ENCODE data around the gene MEI4.
"Not testable (repeated sequence)": the region's sequence is repeated elsewhere in the genome, so short reads cannot be mapped to it uniquely, and the experiment has no call there.

Gene MEI4

DNA sequence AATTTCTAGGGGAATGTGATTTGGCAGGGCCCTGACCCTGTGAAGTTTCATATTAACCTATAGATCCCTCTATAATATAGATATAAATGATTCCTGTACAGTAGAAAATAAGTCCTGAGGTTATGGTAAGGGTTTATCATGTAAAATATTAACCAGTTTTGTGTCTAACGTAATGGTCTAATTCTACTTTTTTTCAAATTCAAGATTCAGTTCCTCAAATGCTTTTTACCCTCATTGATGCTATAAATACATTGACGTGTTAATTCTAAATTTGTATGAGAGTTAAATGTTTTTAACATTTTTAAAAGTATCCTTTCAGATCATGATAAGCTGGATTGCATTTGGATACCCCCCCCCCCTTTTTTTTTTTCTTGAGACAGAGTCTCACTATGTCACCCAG is 169.4 kb downstream of the MEI4 start:
- DNase-seq: no peak

DNA sequence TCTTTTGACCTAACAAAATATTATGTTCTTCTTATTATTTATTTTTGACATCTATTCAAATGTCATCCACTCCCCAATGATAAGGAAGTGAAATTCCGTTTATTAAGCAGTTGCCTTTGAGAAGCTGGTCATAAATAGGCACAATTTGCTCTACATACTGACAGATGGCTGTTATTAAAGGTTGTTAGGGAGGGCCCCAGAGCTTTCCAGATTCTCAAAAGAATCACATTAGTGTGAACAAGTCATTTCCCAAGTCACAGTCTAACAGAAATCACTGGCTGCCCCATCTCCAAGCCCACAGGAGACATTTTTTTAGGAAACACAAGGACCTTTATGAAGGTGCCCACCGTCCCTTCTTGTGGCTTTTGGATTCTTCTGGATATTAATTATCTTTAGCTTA is 172.4 kb downstream of the MEI4 start:
- DNase-seq: no peak

DNA sequence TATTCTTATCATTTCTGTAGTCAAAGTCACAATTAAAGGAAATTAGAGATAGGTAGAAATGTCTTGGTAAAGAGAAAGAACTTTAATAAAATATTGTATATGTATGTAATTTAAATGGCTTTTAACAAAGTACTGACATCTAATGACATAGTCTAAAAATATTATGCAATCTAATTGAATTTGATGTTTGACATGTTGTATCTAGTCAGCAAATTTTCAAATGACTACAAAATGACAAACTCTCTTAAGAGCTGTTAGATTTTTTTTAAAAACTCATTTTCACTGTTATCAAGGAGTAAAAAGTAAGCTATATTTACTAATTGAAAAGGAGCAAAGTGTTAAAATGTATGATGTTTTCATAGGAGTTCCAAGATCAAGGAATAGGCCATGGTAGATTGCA is 176.9 kb downstream of the MEI4 start:
- no peak for DNase-seq

DNA sequence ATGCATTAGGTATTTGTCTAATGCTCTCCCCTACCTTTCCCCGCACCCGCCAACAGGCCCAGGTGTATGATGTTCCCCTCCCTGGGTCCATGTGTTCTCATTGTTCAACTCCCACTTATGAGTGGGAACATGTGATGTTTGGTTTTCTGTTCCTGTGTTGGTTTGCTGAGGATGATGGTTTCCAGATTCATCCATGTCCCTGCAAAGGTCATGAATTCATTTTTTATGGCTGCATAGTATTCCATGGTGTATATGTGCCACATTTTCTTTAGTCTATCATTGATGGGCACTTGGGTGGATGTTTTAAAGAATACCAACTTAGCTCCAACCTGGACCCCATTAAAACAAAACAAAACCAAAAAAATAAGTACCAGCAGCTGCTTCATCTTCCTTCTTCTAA is 180.9 kb downstream of the MEI4 start:
- DNase-seq: not testable (repeated sequence)

DNA sequence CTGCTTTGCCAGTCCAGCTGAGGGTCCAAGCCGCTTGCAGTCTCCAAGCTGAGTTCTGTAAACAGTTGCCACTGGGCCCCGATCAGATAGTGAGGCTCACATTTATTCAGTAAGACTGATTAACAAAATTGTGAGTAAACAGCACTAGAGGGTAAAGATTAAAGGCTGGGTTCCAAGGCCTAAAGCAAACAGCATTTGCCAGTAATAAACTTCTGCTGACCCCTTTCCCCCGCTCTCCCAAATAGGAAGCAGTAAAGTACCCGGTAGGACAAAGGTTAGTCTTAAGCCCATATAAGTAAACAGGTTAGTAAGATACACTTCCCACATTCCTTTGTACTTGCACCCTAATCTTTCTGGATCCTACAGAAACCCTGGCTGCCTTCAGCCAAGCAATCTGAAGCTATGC is 181.8 kb downstream of the MEI4 start:
- DNase-seq: no peak

DNA sequence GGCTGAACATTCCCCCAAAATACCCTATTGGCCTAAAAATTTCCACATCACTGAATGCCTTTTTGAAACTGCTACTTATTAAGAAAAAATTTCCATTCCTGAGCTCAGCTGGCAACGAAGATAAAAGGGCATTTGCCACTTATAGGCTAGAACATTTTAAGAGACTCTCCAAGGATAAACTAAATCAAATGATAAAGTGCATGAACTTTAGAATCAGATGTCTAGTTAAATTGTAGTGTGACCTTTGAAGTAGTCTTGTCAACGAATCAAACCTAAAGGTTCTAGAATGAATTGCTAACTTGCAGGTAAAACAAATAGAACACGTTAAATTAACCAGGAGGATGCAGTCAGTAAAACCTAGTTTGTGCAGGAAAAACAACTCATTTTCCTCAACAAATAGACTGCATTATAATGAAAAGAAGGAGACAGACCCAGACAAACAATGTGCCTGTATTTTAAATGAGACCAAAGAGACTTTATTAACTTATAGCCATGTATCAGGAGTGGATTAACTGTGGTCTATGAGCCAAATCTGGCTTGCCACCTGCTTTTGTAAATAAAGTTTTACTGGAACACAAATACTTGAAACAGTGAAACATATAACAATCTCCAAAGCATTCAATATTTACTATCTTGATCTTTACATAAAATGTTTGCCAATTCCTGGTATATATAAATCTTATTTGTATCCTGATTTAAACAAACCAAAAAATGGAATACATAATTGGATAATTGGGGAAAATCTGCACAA is 184.4 kb downstream of the MEI4 start:
- no peak for DNase-seq

DNA sequence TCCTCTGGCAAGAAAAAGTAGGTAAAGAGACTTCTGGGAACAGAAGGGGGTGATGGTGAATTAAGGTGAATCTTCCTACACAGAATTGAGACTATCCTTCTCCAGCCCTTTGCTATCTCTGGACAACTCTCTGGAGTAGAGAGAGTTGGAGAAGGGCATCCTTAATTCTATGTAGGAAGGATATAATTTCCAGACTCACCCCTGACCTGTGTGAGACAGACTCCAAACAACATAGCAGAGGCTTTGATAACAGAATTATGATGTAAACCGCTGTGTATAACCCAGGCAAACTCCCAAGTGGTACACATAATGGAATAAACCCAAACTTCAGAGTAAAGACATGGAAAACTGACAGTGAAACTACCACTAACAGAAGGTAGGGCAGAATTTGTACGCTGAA is 186.5 kb downstream of the MEI4 start:
- DNase-seq: no peak

DNA sequence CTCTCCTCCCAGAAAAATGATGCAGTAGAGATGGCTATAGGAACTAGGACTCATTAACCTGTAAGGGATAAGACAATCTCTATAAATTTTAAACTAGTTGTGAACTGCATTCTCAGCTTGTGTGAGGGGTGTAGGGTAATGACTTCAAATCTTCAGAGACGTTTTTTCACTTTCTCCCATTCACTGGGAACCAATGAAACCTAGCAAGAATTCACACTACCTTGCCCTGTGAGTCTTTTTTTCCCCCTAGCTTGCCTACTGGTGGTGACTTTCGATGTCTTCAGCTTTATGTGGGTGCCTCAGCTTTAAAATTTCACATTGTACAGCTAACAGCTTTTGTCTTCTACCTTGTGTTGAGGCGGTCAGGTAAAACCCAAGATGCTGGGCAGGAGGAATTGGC is 192.0 kb downstream of the MEI4 start:
- no peak for DNase-seq

DNA sequence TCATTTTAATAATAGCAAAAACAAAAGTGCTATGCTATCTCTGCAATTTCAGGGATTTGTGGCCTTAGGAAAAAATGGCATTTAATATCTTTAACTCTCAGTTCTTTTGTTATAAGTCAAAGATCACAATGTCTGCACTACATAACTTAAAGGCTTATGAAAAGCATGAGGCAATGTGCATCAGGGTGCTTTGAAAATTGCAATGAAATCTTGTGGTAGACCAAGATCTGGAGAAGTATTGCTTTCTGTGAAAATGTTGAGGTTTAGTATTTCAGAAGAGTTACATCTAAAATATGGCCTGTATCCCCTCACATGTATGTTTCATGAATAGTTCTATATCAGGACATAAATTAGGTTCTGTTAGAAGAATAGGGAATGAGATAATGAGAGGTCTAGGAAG is 200.6 kb downstream of the MEI4 start:
- no peak for DNase-seq

DNA sequence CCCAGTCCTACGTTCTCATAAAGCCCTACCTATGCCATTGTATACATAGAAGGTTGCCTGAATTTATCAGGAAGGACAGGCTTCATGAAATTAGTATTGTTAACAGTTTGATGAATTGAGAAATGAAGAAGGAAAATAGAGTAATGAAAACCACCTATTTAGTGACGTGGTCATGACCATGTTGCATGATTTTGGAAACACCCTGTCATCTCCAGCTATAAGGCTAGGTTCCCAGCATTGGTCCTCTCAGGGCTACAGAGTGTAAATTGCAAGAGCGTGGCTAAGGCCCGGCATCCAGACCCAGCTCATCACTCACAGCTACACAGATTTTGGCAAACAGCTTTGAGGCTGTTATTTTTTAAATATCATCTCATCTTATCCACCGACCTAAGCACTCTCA is 203.6 kb downstream of the MEI4 start:
- no peak for DNase-seq

DNA sequence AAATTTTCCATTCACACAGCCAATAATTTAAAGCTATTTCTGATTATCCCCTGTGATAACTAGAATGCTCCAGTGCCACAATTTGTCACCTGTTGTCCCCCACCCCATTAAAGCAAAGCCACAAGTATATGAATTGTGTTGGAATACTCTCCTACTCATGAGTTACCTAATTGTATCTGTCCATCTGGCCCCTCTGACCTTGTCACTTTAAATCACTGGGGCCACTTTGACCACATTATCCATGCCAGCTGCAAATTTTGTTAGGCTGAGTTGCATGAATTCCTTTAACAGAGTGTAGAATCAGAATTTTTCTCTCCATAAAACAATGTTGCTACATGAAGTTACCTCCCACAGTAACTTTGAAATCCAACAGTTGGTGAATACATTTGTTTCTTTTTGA is 204.6 kb downstream of the MEI4 start:
- DNase-seq: no peak

DNA sequence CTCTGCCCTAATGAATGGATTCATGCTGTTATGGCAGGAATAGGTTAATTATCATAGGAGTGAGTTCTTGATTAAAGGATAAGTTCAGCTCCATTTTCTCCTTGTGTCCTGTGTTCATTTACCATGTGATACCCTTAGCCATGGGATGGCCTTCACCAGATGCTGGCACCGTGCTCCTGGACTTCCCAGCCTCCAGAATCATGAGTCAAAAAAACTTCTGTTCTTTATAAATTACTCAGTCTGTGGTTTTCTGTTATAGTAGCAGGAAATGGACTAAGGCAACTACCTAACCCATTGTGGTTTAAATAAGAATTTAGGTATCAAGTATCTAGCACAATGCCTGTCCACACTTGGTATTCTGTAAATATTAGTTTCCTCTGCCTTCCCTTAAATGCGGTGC is 223.5 kb downstream of the MEI4 start:
- no peak for DNase-seq

DNA sequence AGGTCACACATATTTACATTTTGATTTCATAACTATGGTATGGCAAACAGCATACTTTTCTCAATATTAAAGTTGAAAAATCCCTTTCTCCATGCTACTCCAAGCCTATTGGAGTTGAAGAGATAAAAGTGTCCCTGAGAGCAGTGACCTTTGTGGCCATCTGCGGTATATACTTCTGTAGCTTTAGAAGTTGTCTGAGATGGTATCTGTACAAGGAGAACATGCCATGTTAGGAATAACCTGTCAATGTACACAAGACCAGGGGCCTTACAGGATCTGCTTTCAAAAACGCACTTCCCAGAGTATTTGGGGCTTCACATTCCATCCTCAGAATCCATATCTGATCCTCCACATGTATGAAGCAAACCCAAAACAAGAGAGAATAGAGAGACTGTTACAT is 226.7 kb downstream of the MEI4 start:
- no peak for DNase-seq

DNA sequence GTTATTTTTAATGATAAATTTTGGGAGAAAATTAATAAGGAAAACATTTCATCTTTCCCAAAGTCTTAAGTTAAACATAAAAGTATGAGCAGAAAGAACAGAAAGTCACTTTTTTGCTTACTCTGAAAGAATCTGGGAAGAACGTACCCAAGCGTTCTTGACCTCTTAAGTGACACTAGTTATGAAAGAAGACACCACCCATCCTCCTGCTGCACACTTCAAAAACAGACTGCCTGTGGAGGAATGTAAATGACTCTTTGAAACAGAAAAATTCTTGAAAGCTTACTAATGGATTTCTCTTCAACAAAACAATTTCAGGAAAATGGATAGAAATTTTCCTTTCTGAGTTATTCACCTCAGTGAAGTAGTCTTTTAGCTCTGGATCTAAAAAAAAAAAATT is 227.7 kb downstream of the MEI4 start:
- DNase-seq: no peak

DNA sequence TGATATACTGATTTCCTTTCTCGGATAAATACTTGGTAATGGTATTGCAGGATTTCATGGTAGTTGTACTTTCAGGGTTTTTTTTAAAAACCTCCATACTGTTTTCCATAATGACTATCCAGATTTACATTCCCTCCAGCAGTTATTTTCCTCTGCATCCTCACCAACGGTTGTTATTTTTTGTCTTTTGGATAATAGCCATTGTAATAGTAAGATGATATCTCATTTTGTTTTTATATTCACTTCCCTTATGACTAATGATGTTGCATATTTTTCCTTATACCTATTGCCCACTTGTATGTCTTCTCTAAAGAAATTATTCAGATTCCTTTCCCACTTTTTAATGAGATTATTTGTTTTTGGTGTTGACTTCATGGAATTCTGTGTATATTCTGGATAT is 231.0 kb downstream of the MEI4 start:
- DNase-seq: no peak

DNA sequence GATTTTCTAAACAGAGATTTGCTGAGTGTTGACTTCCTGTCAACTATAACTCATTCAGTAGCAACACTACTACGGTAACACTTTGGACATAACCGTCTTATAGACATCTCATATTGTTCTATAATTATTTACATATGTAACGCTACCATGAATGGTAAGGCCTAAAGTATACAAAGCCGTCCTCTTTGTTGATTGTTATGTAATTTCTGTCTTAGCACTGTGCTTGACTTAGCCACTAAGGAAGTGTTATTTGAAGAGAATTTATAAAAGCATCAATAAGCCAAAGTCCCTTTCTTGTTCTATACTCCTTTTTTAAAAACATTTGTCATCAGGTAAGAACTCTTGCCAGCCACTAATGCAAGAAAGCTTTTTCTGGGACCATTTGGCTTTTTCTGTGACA is 240.6 kb downstream of the MEI4 start:
- no peak for DNase-seq

DNA sequence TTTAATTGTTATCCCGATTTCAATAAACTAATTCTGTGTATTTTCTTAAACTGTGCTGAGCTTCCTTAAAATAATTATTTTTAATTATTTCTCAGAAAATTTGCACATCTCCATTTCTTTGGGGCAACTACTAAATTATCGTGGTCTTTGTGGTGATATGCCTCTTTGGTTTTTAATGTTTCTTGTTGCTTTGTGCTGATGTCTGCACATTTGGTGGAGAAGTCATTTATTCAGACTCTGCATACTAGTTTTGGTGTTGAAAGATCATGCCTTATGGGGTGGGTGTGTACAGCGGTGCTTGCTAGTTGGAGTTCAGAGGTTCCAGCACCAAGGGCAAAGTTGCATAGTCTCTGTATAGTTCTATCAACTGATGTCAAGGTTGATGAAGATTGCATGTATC is 253.2 kb downstream of the MEI4 start:
- no peak for DNase-seq

DNA sequence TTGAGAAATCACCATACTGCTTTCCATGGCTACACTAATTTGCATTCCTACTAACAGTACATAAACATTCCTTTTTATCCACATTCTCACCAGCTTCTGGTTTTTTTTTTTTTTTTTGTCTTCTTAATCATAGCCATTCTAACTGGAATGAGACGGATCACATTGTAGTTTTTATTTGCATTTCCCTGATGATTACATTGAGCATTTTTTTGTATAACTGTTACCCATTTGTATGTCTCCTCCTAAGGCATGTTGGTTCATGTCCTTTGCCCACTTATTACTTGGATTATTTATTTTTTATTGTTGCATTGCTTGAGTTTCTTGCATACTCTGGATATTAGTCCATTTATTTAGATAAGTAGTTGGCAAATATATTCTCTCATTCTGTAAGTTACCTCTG is 258.0 kb downstream of the MEI4 start:
- DNase-seq: no peak

DNA sequence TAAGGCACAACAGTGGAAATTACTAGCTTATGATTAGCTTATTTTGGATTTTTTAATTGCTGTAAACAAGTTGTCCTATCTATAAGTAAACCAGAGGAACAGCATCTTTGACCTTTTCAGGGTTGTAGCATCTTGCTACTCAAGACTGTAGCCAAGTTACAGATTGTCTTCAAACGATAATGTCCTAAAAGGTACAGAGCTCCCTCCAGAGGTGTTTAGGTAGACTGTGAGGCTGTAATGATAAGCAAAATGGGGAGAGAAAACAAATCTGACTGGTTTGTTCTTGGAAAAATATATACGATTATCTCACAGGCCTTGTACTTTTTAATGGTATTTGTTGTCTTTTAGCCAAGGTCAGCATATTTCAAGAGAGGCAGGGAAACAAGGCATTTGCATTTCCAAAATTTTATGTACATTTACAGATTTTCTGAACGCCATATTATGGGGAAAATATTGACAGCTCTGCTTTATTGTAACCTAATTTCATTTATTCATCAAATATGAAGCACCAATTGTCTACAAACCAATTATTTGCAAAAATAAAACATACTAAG is 273.4 kb downstream of the MEI4 start:
- DNase-seq: no peak

DNA sequence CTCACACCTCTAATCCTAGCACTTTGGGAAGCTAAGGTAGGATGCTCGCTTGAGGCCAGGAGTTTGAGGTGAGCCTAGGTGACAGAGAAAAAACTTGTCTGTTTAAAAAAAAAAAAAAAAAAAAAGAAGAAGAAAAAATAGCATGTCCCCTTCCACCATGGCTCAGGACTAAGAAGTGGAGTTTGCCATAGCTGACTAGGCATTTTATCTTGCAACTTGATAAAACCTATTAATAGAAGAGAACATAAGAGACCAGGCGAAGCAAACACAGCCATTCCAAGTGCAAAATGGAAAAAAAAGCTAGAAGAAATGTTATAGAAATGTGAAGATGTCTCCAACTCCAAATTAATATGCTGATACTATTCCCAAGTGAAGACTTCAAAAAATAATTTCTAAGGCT is 277.5 kb downstream of the MEI4 start:
- DNase-seq: no peak

DNA sequence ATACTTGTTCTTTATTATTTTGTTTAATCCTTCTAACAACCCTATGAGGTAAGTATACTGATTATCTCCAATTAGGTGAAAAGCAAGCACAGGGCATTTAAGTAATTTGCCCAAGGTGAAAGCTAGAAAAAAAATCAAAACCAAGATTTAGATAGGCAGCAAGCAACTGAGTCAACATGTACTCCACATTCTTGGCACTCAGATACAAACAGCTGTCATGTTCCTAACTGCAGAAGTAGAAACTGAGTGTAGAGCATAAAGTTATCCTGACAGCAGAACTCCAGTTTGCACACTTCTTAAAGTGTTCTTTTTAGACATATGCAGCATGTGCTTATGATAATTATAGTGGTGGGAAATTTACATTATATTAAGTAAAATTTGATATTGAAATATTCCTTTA is 278.1 kb downstream of the MEI4 start:
- DNase-seq: no peak

DNA sequence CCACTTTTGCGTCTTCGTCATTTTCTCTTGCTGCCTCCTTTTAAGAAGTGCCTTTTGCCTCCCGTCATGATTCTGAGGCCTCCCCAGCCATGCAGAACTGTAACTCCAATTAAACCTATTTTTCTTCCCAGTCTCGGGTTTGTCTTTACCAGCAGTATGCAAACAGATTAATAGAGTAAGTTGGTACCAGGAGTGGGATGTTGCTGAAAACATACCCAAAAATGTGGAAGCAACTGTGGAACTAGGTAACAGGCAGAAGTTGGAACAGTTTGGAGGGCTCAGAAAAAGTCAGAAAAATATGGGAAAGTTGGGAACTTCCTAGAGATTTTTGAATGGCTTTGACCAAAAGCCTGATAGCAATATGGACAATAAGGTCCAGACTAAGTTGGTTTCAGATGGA is 309.2 kb downstream of the MEI4 start:
- DNase-seq: no peak

DNA sequence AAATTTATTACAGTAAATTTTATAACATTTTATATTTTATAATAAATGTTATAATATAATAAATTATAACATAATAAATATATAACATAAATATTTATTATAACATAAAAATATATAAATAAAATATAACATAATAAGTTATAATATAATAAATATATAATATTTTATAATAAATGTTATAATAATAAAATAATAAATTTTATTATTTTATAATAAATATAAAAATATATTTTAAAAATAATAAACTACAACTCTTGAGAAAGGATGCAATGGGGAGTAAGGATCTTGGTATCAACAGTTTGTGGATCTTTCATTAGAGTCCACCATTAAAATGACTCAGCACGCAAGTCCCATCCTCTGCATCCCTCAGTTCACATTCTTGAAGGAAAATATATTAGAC is 312.6 kb downstream of the MEI4 start:
- DNase-seq: no peak

DNA sequence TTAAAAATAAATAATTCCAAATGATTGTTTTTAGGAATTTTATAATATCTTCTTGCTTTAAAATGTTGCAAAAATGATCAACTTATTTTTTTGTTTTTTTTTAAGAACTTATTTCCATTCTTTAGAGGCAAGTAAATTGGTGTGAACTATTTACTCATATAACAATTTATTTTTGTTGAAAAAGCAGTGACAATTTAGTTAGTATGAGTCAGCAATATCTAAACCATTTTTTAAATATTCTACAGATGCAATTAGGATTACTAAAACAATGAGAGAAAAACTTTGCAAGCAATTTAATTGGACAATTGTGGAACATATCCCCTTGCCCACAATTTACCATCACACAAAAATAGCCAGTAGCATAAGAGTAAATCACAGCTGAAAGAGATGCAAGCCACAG is 319.5 kb downstream of the MEI4 start:
- DNase-seq: no peak

Data from CD4-positive, alpha-beta T cell treated with Interleukin-10 for 1 hour (primary cell).